HCT116 (cell line): ENCODE data around the gene HSPB1. TPM values are rescaled to one million over a fixed set of nuclear protein-coding genes. Genes with fewer than 3 reads are reported as not detected.

Experiments
- ATAC-seq: fragments of 200-7000 bp; cut with Tn5 transposase; 2 replicates; pipeline ENCODE4 v1.9.1; 2020; ENCODE audit warnings: mild to moderate bottlenecking, moderate library complexity
- BruUV-seq: library from RNA; stranded (reverse); fragments of 400-500 nt; replicated peaks from 2 replicates; lab custom pipeline; 2021; lab: Mats Ljungman, UMichigan
- CTCF ChIA-PET: fragments of 300-600 bp; sonication (Branson Sonifier 250); formaldehyde crosslinking; loops from one replicate; lab custom pipeline; 2021; ENCODE audit warnings: antibody characterized with exemption; lab: Charles Lee
- POLR2A ChIA-PET: fragments of 300-600, 350-600 bp; sonication (Branson Sonifier 250); formaldehyde crosslinking; loops from one replicate; lab custom pipeline; 2021; ENCODE audit warnings: antibody characterized with exemption; lab: Charles Lee
- RAD21 ChIA-PET, 2 experiments: fragments of 300-600 bp; sonication (Branson Sonifier 250); formaldehyde crosslinking; loops; one replicate each; lab custom pipeline; 2023; ENCODE audit warnings: low total read pairs in 2 of 2; ENCODE audit not compliant: uncharacterized antibody in 2 of 2, unreplicated experiment in 2 of 2, low non-redundant PET in 1 of 2; lab: Charles Lee
- DNase-seq: peaks from one replicate; pipeline ENCODE4 v3.0.0-alpha.2; 2010; ENCODE audit warnings: low read depth, low spot score
- H2AFZ ChIP-seq: fragments of 200-600 bp; shearing (Covaris generic), sonication (generic); 2 replicates; pipeline ENCODE4 v1.6.1; 2017; ENCODE audit warnings: low read depth, mixed run types, mixed read lengths, antibody characterized with exemption, low read length; ENCODE audit not compliant: poor library complexity, severe bottlenecking
- H3K27ac ChIP-seq: 2 replicates; pipeline ENCODE4 v1.5.1; 2012; ENCODE audit warnings: low read depth, low read length
- H3K27me3 ChIP-seq: fragments of 200-600 bp; sonication (generic); 2 replicates; pipeline ENCODE4 v1.6.1; 2016; ENCODE audit warnings: mixed run types, low read length, mixed read lengths; ENCODE audit not compliant: insufficient read depth
- H3K36me3 ChIP-seq, 2 experiments: fragments of 200-500 bp in 1 of 2; fragments of 200-600 bp in 1 of 2; sonication (Bioruptor generic) in 1 of 2; sonication (generic) in 1 of 2; 2 replicates each; pipeline versions ENCODE4 v1.5.1 to v1.6.1; 2014 to 2016; ENCODE audit warnings: low read length in 2 of 2, inconsistent platforms in 1 of 2, mixed read lengths in 1 of 2, mixed run types in 1 of 2; ENCODE audit not compliant: insufficient read depth in 2 of 2, control insufficient read depth in 1 of 2
- H3K4me1 ChIP-seq, 2 experiments: fragments of 200-600 bp in 1 of 2; sonication (generic) in 1 of 2; 2 replicates each; pipeline versions ENCODE4 v1.5.1 to v1.6.1; 2012 to 2017; ENCODE audit warnings: low read length in 2 of 2, inconsistent platforms in 1 of 2, mild to moderate bottlenecking in 1 of 2, mixed read lengths in 1 of 2, mixed run types in 1 of 2, moderate library complexity in 1 of 2; ENCODE audit not compliant: insufficient read depth in 2 of 2, control insufficient read depth in 1 of 2
- H3K4me2 ChIP-seq: fragments of 200-600 bp; sonication (generic); 2 replicates; pipeline ENCODE4 v1.6.1; 2017; ENCODE audit warnings: mixed run types, low read length, mixed read lengths
- H3K4me3 ChIP-seq, 2 experiments: fragments of 200-600 bp in 1 of 2; sonication (generic) in 1 of 2; replicated peaks in 1 of 2; 2 replicates each; pipeline ENCODE4 v1.5.1; 2011 to 2016; ENCODE audit warnings: low read length in 2 of 2, control low read depth in 1 of 2, low read depth in 1 of 2, mild to moderate bottlenecking in 1 of 2, mixed read lengths in 1 of 2, mixed run types in 1 of 2
- H3K79me2 ChIP-seq: fragments of 200-600 bp; sonication (generic); 2 replicates; pipeline ENCODE4 v1.6.1; 2017; ENCODE audit warnings: mild to moderate bottlenecking, mixed run types, low read length, moderate library complexity, mixed read lengths; ENCODE audit not compliant: insufficient read depth
- H3K9ac ChIP-seq: fragments of 200-600 bp; sonication (generic); 2 replicates; pipeline ENCODE4 v1.6.1; 2016; ENCODE audit warnings: low read length, mixed read lengths
- H3K9me2 ChIP-seq: fragments of 200-600 bp; sonication (generic), shearing (Covaris generic); 2 replicates; pipeline ENCODE4 v1.6.1; 2017; ENCODE audit warnings: mixed run types, mild to moderate bottlenecking, moderate library complexity; ENCODE audit not compliant: insufficient read depth
- H3K9me3 ChIP-seq, 2 experiments: fragments of 200-500 bp in 1 of 2; fragments of 200-600 bp in 1 of 2; sonication (Bioruptor generic) in 1 of 2; sonication (generic) in 1 of 2; 2 replicates each; pipeline ENCODE4 v1.6.1; 2014 to 2017; ENCODE audit warnings: low read length in 2 of 2, mixed read lengths in 2 of 2, inconsistent platforms in 1 of 2, low read depth in 1 of 2, mild to moderate bottlenecking in 1 of 2, mixed run types in 1 of 2, moderate library complexity in 1 of 2; ENCODE audit not compliant: control insufficient read depth in 1 of 2, insufficient read depth in 1 of 2
- H4K20me1 ChIP-seq: fragments of 200-600 bp; sonication (generic), shearing (Covaris generic); 2 replicates; pipeline ENCODE4 v1.6.1; 2017; ENCODE audit warnings: mixed run types, mild to moderate bottlenecking, moderate library complexity; ENCODE audit not compliant: insufficient read depth
- EZH2phosphoT487 ChIP-seq: fragments of 200-600 bp; IDR thresholded peaks from 2 replicates; pipeline ENCODE4 v1.6.1; 2018; ENCODE audit warnings: antibody characterized with exemption, borderline replicate concordance
- FOSL1 ChIP-seq: IDR thresholded peaks from 2 replicates; pipeline ENCODE4 v1.6.1; 2012; ENCODE audit warnings: low read depth
- POLR2A ChIP-seq: IDR thresholded peaks from 2 replicates; pipeline ENCODE4 v1.7.0; 2011; ENCODE audit warnings: borderline replicate concordance; ENCODE audit not compliant: insufficient read depth, insufficient read length; ENCODE audit errors: extremely low read depth
- POLR2AphosphoS5 ChIP-seq: IDR thresholded peaks from 2 replicates; pipeline ENCODE4 v1.6.1; 2011; ENCODE audit warnings: mild to moderate bottlenecking, low read depth, low read length, moderate library complexity
- RAD21 ChIP-seq: IDR thresholded peaks from 2 replicates; pipeline ENCODE4 v1.6.1; 2012; ENCODE audit warnings: low read depth, mild to moderate bottlenecking
- YY1 ChIP-seq: IDR thresholded peaks from 2 replicates; pipeline ENCODE4 v1.6.1; 2011; ENCODE audit warnings: low read length, low read depth, moderate library complexity, mild to moderate bottlenecking; ENCODE audit not compliant: insufficient replicate concordance; ENCODE audit errors: extremely low read depth
- ZFX ChIP-seq: fragments of 450-650 bp; IDR thresholded peaks from 2 replicates; pipeline ENCODE4 v1.6.1; 2017
- intact Hi-C: fragments of 100-400 bp; cut with micrococcal nuclease; formaldehyde crosslinking; loops from 2 replicates; pipeline ENCODE4 v1.10.0; 2022
- total RNA-seq: library from RNA; stranded (reverse); gene quantifications from one replicate; pipeline ENCODE4 v1.2.1, GENCODE V29; 2021; ENCODE audit not compliant: unreplicated experiment
- TF ChIP-seq, protein P1 (sequence below): IDR thresholded peaks from 2 replicates; pipeline ENCODE4 v1.6.1; 2011; ENCODE audit warnings: mild to moderate bottlenecking, low read length, moderate library complexity; ENCODE audit not compliant: insufficient replicate concordance; ENCODE audit errors: extremely low read depth
- TF ChIP-seq, protein P2 (sequence below): IDR thresholded peaks from 2 replicates; pipeline ENCODE4 v1.6.1; 2012

Gene HSPB1
- total RNA-seq, 1 experiment from 2014 or later = 524 TPM

DNA sequence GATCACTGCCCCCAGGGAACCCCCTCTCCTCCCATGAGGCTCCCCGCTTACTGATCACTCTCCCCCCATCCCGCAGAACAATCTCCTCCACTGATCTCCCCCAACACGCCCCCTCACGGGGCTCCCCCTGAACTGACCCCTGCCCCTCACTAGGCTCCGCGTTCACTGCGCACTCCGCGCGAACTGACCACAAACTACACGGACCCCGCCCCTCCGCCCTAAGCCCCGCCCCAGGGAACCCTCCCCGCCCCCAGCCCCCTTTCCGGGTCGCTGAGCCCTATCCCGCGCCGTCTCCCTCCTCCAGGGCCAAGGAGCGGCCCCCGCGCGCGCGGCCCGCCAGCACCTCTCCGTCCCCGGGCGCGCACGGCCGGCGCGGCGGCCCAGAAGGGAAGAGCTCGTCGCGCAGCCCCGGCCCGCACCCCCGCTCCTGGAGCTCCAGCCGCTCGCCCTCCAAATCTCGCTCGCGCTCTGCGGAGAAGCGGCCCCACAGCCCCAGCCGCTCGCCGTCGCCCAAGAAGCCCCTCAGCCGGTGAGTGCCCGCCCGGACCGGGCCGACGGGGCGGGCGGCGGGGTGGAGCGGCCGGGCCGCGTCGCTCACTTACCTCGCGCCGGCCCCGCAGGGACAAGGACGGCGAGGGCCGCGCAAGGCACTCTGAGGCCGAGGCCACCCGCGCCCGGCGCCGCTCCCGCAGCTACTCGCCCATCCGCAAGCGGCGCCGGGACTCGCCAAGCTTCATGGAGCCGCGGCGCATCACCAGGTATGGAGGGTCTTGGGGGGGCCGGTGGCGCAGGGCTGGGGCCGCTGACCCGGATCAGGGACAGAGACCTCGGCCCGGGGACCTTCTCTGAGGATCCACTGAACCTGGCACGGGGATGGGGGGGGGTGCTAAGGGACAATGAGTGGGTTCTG, 19.9 kb upstream of the HSPB1 start:
- Histone ChIP-seq H3K79me2 (peaks cover 5% of the 10 kb centered on the region; the same call in 1 of the 2 replicates), H2AFZ (no peak overlapping the region), H3K27me3 (no peaks in the 10 kb centered on the region), H3K9me3 (no peaks in the 10 kb centered on the region), H3K4me2 (peak overlapping the region; percentile 98), H3K4me3 (peak overlapping the region; percentile 58 to 72), H3K9me2 (no peaks in the 10 kb centered on the region), H3K36me3 (peaks cover 8 to 10% of the 10 kb centered on the region in 2 experiments; a peak in 3 of 4 replicates), H3K4me1 (peaks cover 10 to 28% of the 10 kb centered on the region in 2 experiments), H3K27ac (peak overlapping the region; percentile 84; the same call in 1 of the 2 replicates), H3K9ac (peak overlapping the region; percentile 70), H4K20me1 (no peaks in the 10 kb centered on the region)
- ChIA-PET CTCF (interaction anchor here (0.9 to 2.5 kb wide), 4 partner anchors 9 to 31 kb away, joined by 3 to 9 read pairs (median 6); no protein-coding TSS in a partner anchor), RAD21 (interaction anchor here in 1 of 2 experiments (0.8 kb wide), 1 partner anchor 8 kb away, joined by 3 read pairs; no protein-coding TSS in a partner anchor), POLR2A (interaction anchor here (0.7 to 1.5 kb wide), 3 partner anchors 9 to 62 kb away, joined by 3 to 5 read pairs (median 4); no protein-coding TSS in a partner anchor)
- BruUV-seq = no TSS peak
- DNase-seq (no peak), ATAC-seq (peak; percentile 77)
- intact Hi-C loops = no loop called here
- TF ChIP-seq, protein P1, sequence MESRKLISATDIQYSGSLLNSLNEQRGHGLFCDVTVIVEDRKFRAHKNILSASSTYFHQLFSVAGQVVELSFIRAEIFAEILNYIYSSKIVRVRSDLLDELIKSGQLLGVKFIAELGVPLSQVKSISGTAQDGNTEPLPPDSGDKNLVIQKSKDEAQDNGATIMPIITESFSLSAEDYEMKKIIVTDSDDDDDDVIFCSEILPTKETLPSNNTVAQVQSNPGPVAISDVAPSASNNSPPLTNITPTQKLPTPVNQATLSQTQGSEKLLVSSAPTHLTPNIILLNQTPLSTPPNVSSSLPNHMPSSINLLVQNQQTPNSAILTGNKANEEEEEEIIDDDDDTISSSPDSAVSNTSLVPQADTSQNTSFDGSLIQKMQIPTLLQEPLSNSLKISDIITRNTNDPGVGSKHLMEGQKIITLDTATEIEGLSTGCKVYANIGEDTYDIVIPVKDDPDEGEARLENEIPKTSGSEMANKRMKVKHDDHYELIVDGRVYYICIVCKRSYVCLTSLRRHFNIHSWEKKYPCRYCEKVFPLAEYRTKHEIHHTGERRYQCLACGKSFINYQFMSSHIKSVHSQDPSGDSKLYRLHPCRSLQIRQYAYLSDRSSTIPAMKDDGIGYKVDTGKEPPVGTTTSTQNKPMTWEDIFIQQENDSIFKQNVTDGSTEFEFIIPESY = no peak
- TF ChIP-seq, protein P2, sequence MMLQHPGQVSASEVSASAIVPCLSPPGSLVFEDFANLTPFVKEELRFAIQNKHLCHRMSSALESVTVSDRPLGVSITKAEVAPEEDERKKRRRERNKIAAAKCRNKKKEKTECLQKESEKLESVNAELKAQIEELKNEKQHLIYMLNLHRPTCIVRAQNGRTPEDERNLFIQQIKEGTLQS = no peak
- TF ChIP-seq RAD21 (no peak), YY1 (peak; percentile 15), FOSL1 (no peak), ZFX (peak; percentile 75; the same call in 1 of the 2 replicates), POLR2AphosphoS5 (peak; percentile 86), POLR2A (peak; percentile 46), EZH2phosphoT487 (no peak)
- TF ChIP-seq, all 23 proteins: peak for 4
